NCI-H2107 treated with DMSO at 0.1 percent for 48 hours (cell line): ENCODE measurements around the gene NEK1.
"Not testable (repeated sequence)": the region's sequence is repeated elsewhere in the genome, so short reads cannot be mapped to it uniquely, and the experiment has no call there.

ENCODE experiments used
- DNase-seq: peaks from one replicate; lab custom pipeline; 2025; ENCODE audit not compliant: unreplicated experiment; lab: John Stamatoyannopoulos, UW

Gene NEK1

DNA sequence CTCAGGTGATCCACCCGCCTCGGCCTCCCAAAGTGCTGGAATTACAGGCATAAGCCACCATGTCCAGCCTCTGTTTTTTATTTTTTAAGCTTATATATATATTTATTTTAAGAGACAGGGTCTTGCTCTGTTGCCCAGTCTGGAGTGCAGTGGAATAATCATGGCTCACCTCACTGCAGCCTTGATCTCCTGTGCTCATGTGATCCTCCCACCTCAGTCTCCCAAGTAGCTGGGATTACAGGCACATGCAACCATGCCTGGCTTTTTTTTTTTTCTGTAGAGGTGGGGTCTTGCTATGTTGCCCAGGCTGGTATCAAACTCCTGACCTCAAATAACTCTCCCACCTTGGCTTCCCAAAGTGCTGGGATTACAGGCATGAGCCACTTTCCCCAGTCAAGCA is 184.7 kb downstream of the NEK1 start:
- not testable (repeated sequence) for DNase-seq

- DNase-seq = no peak
These were observed 192.1 kb downstream of the NEK1 start for GRCh38 chr4:169420291-169420690.

DNA sequence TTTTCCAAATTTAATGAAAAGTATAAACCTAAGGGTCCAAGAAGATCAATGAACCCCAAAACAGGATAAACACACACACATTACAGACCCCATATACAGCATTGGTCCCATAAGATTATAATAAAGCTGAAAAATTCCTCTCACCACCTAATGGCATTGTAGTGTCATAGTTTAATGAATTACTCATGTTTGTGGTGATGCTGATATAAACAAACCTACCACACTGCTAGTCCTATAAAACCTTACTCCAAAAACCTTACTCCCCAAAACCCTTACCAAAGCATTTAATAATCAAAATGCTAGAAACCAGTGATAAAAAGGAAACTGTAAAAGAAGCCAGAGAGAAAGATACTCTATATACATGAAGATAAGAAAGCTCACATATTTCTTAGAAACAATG is 193.5 kb downstream of the NEK1 start:
- DNase-seq = no peak

GRCh38 chr4:169417629-169418282 is 194.6 kb downstream of the NEK1 start:
- DNase-seq = no peak

GRCh38 chr4:169416997-169417396 is 195.4 kb downstream of the NEK1 start:
- no peak for DNase-seq

DNA sequence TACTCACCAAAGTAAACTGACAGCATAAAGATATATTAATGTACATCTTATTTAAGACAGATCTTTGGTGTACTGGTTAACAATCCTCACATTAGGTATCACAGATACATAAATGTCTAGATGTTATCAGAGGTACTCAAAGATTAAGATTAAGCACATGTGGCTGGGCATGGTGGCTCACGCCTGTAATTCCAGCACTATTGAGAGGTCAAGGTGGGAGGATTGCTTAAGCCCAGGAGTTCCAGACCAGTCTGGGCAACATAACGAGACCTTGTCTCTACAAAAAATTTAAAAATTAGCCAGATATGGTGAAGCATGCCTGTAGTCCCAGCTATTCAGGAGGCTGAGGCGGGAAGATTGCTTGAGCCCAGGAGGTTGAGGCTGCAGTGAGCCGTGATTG is 195.9 kb downstream of the NEK1 start:
- DNase-seq = no peak

- no peak for DNase-seq
These were observed 197.5 kb downstream of the NEK1 start for GRCh38 chr4:169414913-169415312.

- no peak for DNase-seq
These were observed 200.3 kb downstream of the NEK1 start for GRCh38 chr4:169412046-169412445.

DNA sequence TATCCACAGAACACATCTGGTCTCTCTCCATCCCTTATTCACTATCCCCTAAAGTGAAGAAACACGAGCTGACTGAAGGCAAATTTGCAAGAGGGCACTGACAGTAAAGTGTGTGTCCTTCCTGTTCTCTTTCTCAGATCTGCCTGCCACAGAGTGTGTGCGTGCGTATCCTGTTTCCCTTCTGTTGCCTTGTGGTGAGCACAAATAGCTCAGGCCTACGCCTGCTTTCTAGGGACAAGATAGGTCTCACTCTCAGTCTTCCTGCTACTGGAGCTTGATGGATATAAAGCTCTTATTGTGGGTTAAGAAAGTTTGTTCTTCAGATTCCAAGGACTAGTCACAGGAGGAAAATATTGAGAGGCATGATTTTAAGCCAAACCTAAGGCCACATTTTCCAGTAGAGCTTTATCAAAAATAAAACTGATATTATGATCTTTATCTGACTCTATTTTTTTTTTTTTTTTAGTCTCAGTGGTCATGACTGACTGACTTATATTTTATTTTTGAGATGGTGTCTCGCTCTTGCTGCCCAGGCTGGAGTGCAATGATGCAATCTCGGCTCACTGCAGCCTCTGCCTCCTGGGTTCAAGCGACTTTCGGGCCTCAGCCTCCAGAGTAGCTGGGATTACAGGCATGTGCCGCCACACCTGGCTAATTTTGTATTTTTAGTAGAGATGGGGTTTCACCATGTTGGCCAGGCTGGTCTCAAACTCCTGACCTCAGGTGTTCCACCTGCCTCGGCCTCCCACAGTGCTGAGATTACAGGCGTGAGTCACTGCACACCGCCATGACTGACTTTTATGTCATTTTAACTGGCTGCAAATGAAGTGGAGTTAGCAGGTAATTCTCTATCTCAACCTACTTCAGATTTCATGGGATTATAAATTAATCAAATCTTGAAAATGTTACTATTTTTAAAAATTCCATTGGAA is 201.3 kb downstream of the NEK1 start:
- peak; percentile 9 for DNase-seq

- DNase-seq = no peak
These were observed 205.1 kb downstream of the NEK1 start for GRCh38 chr4:169407217-169407845.

GRCh38 chr4:169404960-169405359 is 207.4 kb downstream of the NEK1 start:
- no peak for DNase-seq

- no peak for DNase-seq
These were observed 211.6 kb downstream of the NEK1 start for GRCh38 chr4:169400832-169401231.

DNA sequence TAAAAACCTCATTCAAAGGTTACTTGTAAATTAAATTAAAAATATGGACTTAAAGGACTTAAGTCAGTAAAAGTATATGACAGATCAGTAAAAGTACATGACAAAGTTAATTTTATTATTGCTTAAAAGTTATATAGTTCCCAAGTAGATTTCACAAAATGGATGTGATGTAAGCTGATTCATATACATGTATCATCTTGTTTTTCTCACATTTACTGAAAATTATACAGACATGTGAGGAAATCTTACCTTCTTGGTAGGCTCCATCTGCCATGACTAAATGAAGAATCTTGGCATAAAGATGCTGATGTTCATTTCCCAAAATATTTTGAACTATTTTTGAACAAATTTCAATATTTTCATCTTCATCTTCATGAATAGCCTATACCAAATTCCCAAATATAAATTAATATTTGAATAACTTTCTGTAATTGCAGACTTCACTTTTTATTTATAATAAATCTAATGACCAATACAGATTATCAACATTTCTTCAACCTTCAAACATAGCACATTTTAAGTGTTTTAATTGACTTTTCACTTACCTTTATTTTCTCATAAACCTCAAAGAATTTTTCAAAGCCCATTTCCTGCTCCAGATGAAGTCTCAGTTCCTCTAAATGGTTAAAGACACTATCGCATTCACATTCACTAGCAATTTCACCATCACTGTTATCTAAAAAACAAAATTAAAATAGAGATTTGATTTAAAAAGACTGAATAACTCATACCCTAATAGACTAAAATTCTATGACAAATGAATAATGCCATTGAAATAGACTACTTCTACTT is 212.2 kb downstream of the NEK1 start:
- no peak for DNase-seq

DNA sequence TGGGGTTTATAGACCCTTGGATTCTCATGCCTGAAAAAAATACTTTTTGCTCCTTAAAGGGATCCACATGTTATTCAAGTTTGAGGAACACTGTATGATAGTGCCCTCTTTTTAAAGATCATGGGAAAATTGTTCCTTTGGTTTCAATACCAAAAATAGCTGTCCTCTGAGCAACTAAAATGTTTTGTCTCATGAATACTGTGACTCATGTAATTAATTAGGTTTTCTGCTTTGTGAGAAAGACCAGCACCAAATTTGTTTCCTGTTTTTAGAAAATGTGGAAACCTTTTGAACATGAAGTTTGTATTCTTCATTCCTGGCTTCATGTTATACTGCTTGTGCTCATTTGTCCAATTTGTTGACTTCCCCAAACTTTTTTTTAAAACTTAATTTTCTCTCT is 214.1 kb downstream of the NEK1 start:
- no peak for DNase-seq

DNA sequence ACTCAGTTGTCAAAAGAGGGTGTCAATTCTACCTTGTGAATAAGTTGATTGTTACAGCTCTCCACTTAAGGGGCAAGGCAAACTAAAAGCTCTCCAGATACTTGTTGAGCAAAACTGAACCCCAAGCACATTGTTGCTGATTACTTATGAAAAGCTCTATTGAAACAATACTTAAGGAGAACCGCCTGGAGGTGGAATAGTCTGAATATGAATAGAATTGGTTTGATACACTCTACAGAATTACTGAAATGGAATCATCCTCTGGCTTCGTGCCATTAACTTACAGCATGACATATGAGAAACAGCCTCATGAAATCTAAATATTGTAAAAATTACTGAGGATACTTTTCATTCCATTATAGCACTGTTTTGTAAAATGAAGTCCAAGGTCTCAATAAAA is 214.6 kb downstream of the NEK1 start:
- DNase-seq = peak; percentile 79

DNA sequence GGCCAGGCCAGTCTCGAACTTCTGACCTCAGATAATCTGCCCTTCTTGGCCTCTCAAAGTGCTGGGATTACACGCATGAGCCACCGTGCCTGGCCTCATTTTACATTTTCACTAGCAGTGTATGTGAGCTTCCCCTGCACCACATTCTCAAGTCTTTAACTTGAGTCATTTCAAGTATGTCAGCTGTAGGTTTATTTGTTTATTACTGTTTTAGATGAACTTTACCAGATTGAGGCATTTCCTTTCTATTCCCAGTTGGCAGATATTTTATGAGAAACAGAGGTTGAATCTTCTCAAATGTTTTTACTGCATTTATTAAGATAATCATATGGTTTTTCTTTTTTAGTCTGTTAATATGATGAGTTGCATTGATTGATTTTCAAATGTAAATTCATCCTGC is 227.0 kb downstream of the NEK1 start:
- DNase-seq = no peak

DNA sequence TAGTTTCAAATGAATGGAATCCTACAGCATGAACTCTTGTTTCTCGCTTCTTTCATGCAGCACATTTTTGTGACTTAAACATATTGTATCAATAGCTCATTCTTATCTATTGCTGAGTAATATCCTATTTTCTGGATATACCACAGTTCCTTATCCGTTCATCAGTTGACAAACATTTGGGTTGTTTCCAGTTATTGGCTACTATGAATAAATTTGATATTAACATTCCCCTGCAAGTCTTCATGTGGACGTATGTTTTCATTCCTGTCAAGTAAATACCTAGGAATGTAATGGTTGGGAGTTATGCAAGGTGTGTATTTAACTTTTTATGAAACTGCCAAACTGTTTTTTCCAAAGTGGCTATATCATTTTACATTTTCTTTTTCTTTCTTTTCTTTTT is 227.6 kb downstream of the NEK1 start:
- DNase-seq = no peak

DNA sequence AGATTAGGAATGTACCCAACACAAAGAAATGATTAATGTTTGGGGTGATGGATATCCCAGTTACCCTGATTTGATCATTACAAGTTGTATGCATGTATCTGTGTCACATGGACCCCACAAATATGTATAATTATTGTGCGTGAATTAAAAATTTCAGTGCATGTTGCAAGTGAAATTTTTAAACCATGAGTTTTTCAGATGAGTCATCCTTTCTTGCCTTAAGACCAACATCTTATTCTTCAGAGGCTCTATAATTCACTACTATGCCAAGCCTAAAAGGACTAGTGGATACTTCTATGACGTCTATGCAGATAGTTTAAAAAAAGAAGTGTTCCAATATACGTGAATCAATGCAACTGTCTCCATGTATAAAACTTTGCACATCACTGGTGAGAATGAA is 228.7 kb downstream of the NEK1 start:
- DNase-seq = no peak

DNA sequence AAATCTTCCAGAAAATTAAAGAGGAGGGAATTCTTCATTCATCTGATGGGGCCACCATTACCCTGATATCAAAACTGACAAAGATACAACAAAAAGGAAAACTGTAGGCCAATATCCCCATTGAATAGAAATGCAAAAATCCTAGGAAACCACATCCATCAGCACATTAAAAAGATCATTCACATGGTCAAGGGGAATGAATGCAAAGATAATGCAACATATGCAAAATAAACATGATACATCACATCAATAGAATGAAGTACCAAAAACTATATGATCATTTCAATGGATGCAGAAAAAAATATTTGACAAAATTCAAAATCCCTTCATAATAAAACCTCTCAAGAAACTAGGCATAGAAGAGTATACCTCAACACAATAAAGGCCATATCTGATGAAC is 232.7 kb downstream of the NEK1 start:
- DNase-seq = no peak

DNA sequence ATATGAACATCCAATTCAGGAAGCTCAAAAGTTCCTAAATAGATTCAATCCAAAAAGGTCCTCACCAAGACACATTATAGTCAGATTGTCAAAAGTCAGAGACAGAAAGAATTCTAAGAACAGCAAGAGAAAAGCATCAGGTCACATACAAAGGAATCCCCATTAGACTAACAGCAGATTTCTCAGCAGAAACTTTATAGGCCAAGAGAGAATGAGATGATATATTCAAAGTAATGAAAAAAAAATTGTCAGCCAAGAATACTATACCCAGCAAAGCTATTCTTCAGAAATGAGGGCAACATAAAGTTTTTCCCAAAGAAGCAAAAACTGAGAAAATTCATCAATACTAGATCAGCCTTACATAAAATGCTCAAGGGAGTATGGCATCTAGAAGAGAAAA is 235.0 kb downstream of the NEK1 start:
- DNase-seq = no peak

GRCh38 chr4:169376421-169376820 is 236.0 kb downstream of the NEK1 start:
- DNase-seq = no peak
